ENCODE results near the gene SKI. TPM values are rescaled to one million over a fixed set of nuclear protein-coding genes. Genes with fewer than 3 reads are reported as not detected.

SKI gene
- total RNA-seq, 1 donor from 2014 or later = 66.2 TPM

- H3K79me2 ChIP-seq (ENCODE audit: insufficient read depth, low read length) = no peaks in the 10 kb centered on the region
- FAIRE-seq (peak; percentile 5), DNase-seq (ENCODE audit: low read depth) (peak; percentile 80)
- Mint-ChIP-seq H3K9me3 (ENCODE audit: unreplicated experiment) (no peaks in the 10 kb centered on the region), H3K4me1 (ENCODE audit: low read depth, unreplicated experiment) (peaks cover 3% of the 10 kb centered on the region), H3K27ac (ENCODE audit: unreplicated experiment) (no peak overlapping the region), H3K4me3 (ENCODE audit: unreplicated experiment) (no peak overlapping the region), H3K27me3 (ENCODE audit: low read depth, unreplicated experiment) (peaks cover 2% of the 10 kb centered on the region), H3K36me3 (ENCODE audit: low read depth, unreplicated experiment) (peaks cover 3% of the 10 kb centered on the region)
- no peaks in the 10 kb centered on the region for H3K9me3 ChIP-seq (ENCODE audit: insufficient read depth, low read depth, low read length)
- H3K27ac ChIP-seq (ENCODE audit: low read depth, low read length) = peak overlapping the region; percentile 99
- H3K9ac ChIP-seq (ENCODE audit: low read length) = peak overlapping the region; percentile 93
- no peaks in the 10 kb centered on the region for H4K20me1 ChIP-seq (ENCODE audit: insufficient read depth, low read length)
- no peaks in the 10 kb centered on the region for H3K36me3 ChIP-seq (ENCODE audit: insufficient read depth, low read length)
- H3K4me2 ChIP-seq (ENCODE audit: low read length) = peak overlapping the region; percentile 89
- H3K4me3 ChIP-seq (ENCODE audit: insufficient read depth, low read depth, low read length) = peak overlapping the region; percentile 1
- no peaks in the 10 kb centered on the region for H3K27me3 ChIP-seq (ENCODE audit: insufficient read depth, low read length)
- H2AFZ ChIP-seq (ENCODE audit: low read depth, low read length) = peak overlapping the region; percentile 89
- peaks cover 37% of the 10 kb centered on the region for H3K4me1 ChIP-seq (ENCODE audit: insufficient read depth, low read length)
- TF ChIP-seq EZH2 (IDR thresholded peaks at IDR 0.05; ENCODE audit: insufficient read depth, low read length) (no peak), CTCF (IDR thresholded peaks at IDR 0.05; ENCODE audit: insufficient read depth, low read depth, low read length) (no peak)
These were observed 14.3 kb upstream of the SKI start for GRCh38 chr1:2213576-2214505.

GRCh38 chr1:2214541-2215241 is 13.4 kb upstream of the SKI start:
- Mint-ChIP-seq H3K9me3 (ENCODE audit: unreplicated experiment) (peaks cover 2% of the 10 kb centered on the region), H3K36me3 (ENCODE audit: low read depth, unreplicated experiment) (no peaks in the 10 kb centered on the region), H3K27me3 (ENCODE audit: low read depth, unreplicated experiment) (no peaks in the 10 kb centered on the region), H3K4me3 (ENCODE audit: unreplicated experiment) (no peak overlapping the region), H3K27ac (ENCODE audit: unreplicated experiment) (no peak overlapping the region), H3K4me1 (ENCODE audit: low read depth, unreplicated experiment) (peaks cover 3% of the 10 kb centered on the region)
- Histone ChIP-seq H3K4me3 (ENCODE audit: insufficient read depth, low read depth, low read length) (no peak overlapping the region), H3K4me2 (ENCODE audit: low read length) (peak overlapping the region; percentile 89), H2AFZ (ENCODE audit: low read depth, low read length) (peak overlapping the region; percentile 89), H3K79me2 (ENCODE audit: insufficient read depth, low read length) (no peaks in the 10 kb centered on the region), H3K27me3 (ENCODE audit: insufficient read depth, low read length) (no peaks in the 10 kb centered on the region), H3K4me1 (ENCODE audit: insufficient read depth, low read length) (peaks cover 29% of the 10 kb centered on the region), H3K9me3 (ENCODE audit: insufficient read depth, low read depth, low read length) (no peaks in the 10 kb centered on the region), H3K9ac (ENCODE audit: low read length) (peak overlapping the region; percentile 93), H4K20me1 (ENCODE audit: insufficient read depth, low read length) (no peaks in the 10 kb centered on the region), H3K27ac (ENCODE audit: low read depth, low read length) (peak overlapping the region; percentile 99), H3K36me3 (ENCODE audit: insufficient read depth, low read length) (no peaks in the 10 kb centered on the region)
- TF ChIP-seq EZH2 (IDR thresholded peaks at IDR 0.05; ENCODE audit: insufficient read depth, low read length) (no peak), CTCF (IDR thresholded peaks at IDR 0.05; ENCODE audit: insufficient read depth, low read depth, low read length) (no peak)
- FAIRE-seq (no peak), DNase-seq (ENCODE audit: low read depth) (no peak)

Data from astrocyte (in vitro differentiated cells and primary cell).